ENCODE measurements around the gene CCDC158.

The CCDC158 gene

GRCh38 chr4:76276813-76277212 lies 144.1 kb downstream of the CCDC158 start:
- no peak for DNase-seq

- no peak for DNase-seq
These were observed 145.3 kb downstream of the CCDC158 start for GRCh38 chr4:76275486-76276124.

GRCh38 chr4:76272999-76273398 lies 147.9 kb downstream of the CCDC158 start:
- no peak for DNase-seq

GRCh38 chr4:76272582-76272981 lies 148.4 kb downstream of the CCDC158 start:
- DNase-seq, result no peak

GRCh38 chr4:76272073-76272472 lies 148.9 kb downstream of the CCDC158 start:
- no peak for DNase-seq

GRCh38 chr4:76271248-76271647 lies 149.7 kb downstream of the CCDC158 start:
- DNase-seq, result no peak

GRCh38 chr4:76270244-76271175 lies 150.4 kb downstream of the CCDC158 start:
- no peak for DNase-seq

- DNase-seq, result no peak
These were observed 153.1 kb downstream of the CCDC158 start for GRCh38 chr4:76267811-76268210.

- DNase-seq, result no peak
These were observed 154.3 kb downstream of the CCDC158 start for GRCh38 chr4:76266627-76267026.

GRCh38 chr4:76265631-76266218 lies 155.2 kb downstream of the CCDC158 start:
- DNase-seq, result no peak
